Measurements from ENCODE around the gene POLR2A. TPM values are rescaled to one million over a fixed set of nuclear protein-coding genes. Genes with fewer than 3 reads are reported as not detected.
A peak's percentile ranks its signal among the peaks of the same experiment; 100 is the strongest.

The POLR2A gene
- total RNA-seq, 4 donors from 2014 or later = 93.9 to 120 (median 110) TPM

- TF ChIP-seq POLR2A (IDR thresholded peaks at IDR 0.05) = no peak
- TF ChIP-seq, protein P1, sequence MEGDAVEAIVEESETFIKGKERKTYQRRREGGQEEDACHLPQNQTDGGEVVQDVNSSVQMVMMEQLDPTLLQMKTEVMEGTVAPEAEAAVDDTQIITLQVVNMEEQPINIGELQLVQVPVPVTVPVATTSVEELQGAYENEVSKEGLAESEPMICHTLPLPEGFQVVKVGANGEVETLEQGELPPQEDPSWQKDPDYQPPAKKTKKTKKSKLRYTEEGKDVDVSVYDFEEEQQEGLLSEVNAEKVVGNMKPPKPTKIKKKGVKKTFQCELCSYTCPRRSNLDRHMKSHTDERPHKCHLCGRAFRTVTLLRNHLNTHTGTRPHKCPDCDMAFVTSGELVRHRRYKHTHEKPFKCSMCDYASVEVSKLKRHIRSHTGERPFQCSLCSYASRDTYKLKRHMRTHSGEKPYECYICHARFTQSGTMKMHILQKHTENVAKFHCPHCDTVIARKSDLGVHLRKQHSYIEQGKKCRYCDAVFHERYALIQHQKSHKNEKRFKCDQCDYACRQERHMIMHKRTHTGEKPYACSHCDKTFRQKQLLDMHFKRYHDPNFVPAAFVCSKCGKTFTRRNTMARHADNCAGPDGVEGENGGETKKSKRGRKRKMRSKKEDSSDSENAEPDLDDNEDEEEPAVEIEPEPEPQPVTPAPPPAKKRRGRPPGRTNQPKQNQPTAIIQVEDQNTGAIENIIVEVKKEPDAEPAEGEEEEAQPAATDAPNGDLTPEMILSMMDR (IDR thresholded peaks at IDR 0.05) = no peak
- no peak for DNase-seq (ENCODE audit: low spot score in 2 of 2)
- H3K4me3 ChIP-seq (ENCODE audit: low read depth, poor library complexity, severe bottlenecking) = peak overlapping the region; percentile 33
- WGBS, 2 donors = 0% methylated on average over 17 to 19 of the region's 19 CpGs
- intact Hi-C loops (cut with DNase I; ENCODE audit: low total_unique reads) = no loop called here
Measured at GRCh38 chr17:7484919-7485377, 782 bp downstream of the POLR2A start.

GRCh38 chr17:7486181-7486580, 2.0 kb downstream of the POLR2A start:
- DNase-seq (ENCODE audit: low spot score in 2 of 2) = no peak
- 27% methylated on average over 3 of the region's 3 CpGs for WGBS, 2 donors
- intact Hi-C loops (cut with DNase I; ENCODE audit: low total_unique reads) = no loop called here

DNA sequence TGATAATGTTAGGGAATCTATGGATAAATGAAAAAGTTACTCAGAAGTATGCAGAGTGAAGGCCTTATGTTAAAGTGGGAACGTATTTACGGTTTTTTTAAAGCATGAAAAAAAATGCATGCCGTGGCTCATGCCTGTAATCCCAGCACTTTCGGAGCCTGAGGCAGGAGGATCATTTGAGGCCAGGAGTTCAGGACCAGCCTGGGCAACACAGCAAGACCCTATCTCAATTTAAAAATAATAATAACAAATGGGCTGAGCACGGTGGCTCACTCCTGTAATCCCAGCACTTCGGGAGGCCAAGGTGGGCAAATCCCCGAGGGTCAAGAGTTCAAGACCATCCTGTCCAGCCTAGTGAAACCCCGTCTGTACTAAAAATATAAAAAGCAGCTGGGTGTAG, 6.0 kb downstream of the POLR2A start:
- TF ChIP-seq POLR2A (IDR thresholded peaks at IDR 0.05) = no peak
- TF ChIP-seq, protein P1 (IDR thresholded peaks at IDR 0.05) = no peak
- intact Hi-C loops (cut with DNase I; ENCODE audit: low total_unique reads) = loop anchor here (10.0 kb wide), 1 partner anchor 65 kb away; the partner anchor contains the start of gene TNFSF13
- no peak for DNase-seq (ENCODE audit: low spot score in 2 of 2)
- no peak overlapping the region for H3K4me3 ChIP-seq (ENCODE audit: low read depth, poor library complexity, severe bottlenecking)
- 72 to 73% methylated on average over 8 of the region's 8 CpGs for WGBS, 2 donors

More at GRCh38 chr17:7486181-7486580, 2.0 kb downstream of the POLR2A start:
- TF ChIP-seq POLR2A (IDR thresholded peaks at IDR 0.05) = no peak
- no peak overlapping the region for H3K4me3 ChIP-seq (ENCODE audit: low read depth, poor library complexity, severe bottlenecking)

- intact Hi-C loops (cut with DNase I; ENCODE audit: low total_unique reads) = loop anchor here (10.0 kb wide), 1 partner anchor 63 kb away; the partner anchor contains the start of gene TNFSF13
- no peak for DNase-seq (ENCODE audit: low spot score in 2 of 2)
- no peak for TF ChIP-seq POLR2A (IDR thresholded peaks at IDR 0.05)
- TF ChIP-seq, protein P1 (IDR thresholded peaks at IDR 0.05) = no peak
- H3K4me3 ChIP-seq (ENCODE audit: low read depth, poor library complexity, severe bottlenecking) = no peak overlapping the region
- WGBS, 2 donors = 96 to 100% methylated on average over 1 of the region's 1 CpG
Measured at GRCh38 chr17:7491583-7491982, 7.4 kb downstream of the POLR2A start.

- WGBS, 2 donors = 88 to 93% methylated on average over 3 of the region's 3 CpGs
- intact Hi-C loops (cut with DNase I; ENCODE audit: low total_unique reads) = loop anchor here (10.0 kb wide), 1 partner anchor 61 kb away; the partner anchor contains the start of gene TNFSF13
- no peak for TF ChIP-seq POLR2A (IDR thresholded peaks at IDR 0.05)
- TF ChIP-seq, protein P1 (IDR thresholded peaks at IDR 0.05) = no peak
- no peak for DNase-seq (ENCODE audit: low spot score in 2 of 2)
- no peak overlapping the region for H3K4me3 ChIP-seq (ENCODE audit: low read depth, poor library complexity, severe bottlenecking)
Measured at GRCh38 chr17:7493941-7494340, 9.8 kb downstream of the POLR2A start.

DNA sequence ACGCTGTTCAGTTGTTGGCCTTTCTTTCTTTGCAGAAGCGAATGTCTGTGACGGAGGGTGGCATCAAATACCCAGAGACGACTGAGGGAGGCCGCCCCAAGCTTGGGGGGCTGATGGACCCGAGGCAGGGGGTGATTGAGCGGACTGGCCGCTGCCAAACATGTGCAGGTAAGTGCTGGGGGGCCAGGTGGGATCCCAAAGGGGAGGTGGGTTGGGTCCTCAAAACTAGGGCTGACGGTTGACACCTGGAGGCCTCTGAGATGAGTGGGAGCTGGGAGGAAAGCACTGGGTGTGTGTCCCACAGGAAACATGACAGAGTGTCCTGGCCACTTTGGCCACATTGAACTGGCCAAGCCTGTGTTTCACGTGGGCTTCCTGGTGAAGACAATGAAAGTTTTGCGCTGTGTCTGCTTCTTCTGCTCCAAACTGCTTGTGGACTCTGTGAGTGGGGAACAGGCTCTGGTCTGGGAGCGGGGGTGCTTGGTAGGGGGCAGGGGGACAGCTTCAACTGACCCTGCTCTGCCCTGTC, 11.8 kb downstream of the POLR2A start:
- no peak for TF ChIP-seq POLR2A (IDR thresholded peaks at IDR 0.05)
- TF ChIP-seq, protein P1 (IDR thresholded peaks at IDR 0.05) = no peak
- intact Hi-C loops (cut with DNase I; ENCODE audit: low total_unique reads) = loop anchor here (10.0 kb wide), 1 partner anchor 59 kb away; the partner anchor contains the start of gene TNFSF13
- no peak overlapping the region for H3K4me3 ChIP-seq (ENCODE audit: low read depth, poor library complexity, severe bottlenecking)
- WGBS, 2 donors = 89 to 92% methylated on average over 12 of the region's 12 CpGs
- DNase-seq (ENCODE audit: low spot score in 2 of 2) = no peak
